CD1c-positive myeloid dendritic cell (primary cell): ENCODE results near the gene PTPRD.

Experiments
- DNase-seq: peaks from one replicate; pipeline ENCODE4 v3.0.0-alpha.2; 2016; ENCODE audit errors: extremely low spot score

PTPRD gene

DNA sequence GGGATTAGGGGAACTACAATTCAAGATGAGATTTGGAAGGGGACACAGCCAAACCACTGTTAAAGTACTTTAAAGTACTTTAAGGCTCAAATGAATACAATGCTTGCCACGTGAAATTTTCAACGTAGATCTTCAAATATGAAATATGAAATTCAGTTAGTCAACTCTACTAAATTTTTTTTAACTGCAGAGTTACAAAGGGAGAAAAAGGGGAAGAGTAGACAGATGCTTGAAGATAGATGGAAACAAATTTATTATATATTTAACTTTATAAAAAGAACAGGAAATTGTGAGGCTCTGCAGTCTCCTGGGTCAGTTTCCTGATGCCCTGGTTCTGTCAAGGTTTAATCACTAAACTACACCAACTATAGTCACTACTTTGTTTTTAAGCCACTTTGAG, 2027.8 kb downstream of the PTPRD start:
- no peak for DNase-seq

DNA sequence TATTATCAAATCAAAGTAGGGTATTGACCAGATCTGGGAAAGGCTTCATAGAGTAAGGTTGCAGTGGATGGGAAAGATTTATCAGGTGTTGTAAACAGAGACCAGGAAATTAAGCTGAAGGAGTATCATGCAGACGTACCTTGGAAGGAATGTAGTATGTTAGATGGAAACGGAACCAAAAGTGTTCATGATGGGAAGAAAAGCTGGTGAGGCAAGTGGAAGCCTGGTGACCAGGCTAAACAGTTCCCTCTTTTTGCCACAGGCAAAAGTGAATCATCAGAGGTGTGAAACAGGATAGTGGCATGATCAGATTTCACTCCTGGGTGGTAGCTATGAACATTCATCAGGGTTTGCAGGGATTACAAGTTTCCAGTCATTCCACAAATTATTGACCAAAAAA, 2033.1 kb downstream of the PTPRD start:
- DNase-seq: no peak

DNA sequence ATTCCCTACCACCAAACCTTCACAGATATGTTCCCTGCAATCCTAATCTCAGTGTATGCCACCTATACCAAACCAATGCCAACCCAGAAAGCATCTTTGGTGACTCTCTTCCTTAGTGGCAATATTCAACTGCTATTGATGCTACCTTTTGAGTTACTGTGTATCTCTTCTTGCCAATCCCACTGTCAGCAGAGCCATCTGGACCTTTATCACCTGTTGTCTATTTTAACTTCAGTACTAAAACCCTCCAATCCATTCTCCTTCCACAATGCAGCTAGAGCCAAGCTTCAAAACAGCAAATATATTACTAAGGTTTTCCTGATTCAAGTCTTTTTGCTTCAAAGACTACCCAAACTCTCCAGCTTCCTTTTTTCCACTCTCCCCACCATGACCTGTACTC, 2036.1 kb downstream of the PTPRD start:
- no peak for DNase-seq

DNA sequence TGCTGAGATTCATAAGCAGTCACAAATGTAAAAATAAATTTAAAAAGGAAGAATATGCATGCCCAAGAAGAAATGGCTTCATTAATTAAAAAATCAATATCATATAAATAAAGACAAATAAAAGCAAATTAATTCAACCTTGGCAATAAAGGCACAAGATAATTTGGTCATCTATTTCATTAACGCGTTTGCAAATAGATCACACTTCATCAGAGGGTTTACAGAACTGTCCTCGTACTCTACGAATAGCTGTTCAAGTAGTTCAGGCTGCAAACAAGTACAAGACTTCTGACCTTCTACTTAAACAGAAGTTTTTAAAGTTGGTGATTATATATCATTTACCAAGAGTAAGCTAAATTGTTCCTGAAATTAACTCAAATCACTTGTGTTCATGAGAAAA, 2038.0 kb downstream of the PTPRD start:
- DNase-seq: no peak

DNA sequence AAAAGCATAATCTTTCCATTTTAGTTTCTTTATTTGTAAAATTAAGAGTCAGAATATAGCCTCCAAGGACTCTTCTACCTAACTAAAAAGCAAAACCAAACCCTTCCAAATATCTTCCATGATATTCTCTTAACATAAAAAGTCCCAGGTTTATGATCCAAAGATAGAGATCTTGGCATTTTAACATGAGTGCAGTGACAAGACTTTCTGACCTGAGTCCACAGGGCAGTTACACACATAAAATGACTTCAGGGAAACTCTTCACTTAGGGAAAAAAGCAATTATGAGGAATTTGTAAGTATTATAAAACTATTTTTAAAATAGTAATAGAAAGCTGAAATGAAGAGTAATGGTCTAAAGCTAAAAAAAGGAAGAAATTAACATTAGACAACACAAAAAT, 2040.6 kb downstream of the PTPRD start:
- DNase-seq: no peak

DNA sequence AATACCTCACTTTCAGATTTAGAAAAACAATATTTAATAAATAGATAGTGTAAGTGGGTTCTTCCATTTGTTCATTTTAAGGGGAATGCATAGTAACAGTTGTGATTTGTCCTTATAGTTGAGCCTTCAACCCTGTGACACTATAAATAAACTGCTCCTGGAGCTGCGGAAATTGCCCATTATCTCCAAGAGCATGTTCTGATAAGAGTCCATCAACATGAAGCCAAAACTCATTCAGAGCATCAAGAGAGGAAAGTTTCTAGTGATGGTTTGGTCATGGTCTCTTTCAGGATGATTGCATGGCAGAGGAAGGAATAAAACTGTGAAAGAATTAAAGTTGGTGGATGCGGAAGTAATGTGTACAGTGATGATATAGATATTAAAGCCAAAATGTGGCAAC, 2041.2 kb downstream of the PTPRD start:
- no peak for DNase-seq

DNA sequence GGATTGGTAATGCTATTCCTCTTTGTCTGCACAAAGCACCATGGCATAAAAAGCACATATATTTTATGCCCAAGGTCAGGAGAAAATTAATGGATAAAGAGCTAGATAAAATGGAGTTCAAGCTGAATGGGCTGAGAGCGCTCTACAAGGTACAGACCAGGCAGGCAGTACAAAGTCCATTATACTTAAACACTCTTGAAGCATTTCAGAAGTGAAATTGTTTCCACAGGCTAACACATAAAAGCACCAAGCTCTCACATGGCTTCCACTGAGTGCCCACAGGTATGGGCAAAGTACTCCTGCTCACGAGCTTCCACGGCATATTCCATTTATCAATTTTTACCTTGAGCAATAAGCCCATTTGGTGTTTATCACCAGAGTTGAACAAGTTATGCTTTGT, 2042.0 kb downstream of the PTPRD start:
- DNase-seq: no peak

DNA sequence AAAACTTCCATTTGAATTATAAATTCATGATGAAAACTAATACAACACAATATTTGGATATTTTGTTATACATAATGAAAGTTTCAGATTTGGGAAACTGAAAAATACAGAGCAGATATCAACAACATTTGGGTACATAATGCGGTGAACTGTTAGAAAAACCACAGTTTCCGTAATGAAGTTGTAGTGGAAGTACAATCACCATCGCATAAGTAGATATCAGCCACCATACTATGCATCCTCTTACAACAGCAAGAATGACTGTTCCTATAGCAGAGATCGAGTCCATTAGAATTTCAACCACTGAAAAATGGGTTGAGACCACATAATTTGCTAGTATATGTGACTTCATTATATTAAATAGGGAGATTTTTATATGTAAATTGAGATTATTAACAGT, 2043.0 kb downstream of the PTPRD start:
- DNase-seq: no peak

DNA sequence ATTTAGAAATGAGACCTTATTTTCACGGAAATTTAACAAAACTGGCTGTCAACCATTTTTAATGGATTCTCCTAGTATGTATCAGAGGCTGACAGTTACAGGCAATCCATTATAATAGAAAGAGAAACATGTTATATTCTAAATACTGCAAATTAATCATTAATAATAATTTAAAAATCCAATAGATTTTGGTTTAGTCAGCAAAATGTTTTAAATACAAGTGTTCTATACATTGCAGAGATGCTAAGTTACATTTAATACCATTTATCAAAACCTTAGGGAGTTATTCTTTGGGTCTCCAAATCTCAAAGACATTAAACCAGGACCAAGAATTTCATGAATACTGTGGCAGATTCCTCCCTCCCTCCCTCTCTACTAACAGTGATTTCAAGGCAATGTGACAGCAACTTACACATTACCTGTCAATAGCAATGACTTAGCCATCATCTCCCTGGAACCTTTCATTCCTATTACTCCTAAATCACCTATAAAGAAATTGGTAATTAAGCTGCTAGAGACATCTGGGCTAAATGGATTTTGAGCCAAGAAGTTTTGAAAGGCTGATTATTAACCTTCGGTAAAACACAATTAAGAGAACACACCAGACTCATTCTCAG, 2044.7 kb downstream of the PTPRD start:
- DNase-seq: no peak

DNA sequence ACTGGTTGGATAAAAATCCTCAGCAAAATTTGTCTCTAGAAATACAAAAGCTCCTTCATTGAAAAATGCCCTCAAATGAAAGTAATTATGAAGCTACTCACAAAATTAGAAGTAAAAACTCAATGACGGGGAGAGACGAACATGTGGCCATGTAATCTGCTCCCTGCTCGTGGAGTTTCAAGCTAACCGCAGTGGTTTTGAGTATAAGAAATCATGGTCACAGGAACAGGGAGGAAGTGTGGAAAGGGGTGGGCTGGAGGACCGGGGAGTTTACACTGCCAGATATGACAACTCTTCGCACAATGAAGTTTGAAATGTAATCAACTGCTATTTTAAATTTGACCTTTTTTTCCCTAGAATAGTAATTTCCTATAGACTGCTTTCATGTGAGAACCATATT, 2047.8 kb downstream of the PTPRD start:
- no peak for DNase-seq

DNA sequence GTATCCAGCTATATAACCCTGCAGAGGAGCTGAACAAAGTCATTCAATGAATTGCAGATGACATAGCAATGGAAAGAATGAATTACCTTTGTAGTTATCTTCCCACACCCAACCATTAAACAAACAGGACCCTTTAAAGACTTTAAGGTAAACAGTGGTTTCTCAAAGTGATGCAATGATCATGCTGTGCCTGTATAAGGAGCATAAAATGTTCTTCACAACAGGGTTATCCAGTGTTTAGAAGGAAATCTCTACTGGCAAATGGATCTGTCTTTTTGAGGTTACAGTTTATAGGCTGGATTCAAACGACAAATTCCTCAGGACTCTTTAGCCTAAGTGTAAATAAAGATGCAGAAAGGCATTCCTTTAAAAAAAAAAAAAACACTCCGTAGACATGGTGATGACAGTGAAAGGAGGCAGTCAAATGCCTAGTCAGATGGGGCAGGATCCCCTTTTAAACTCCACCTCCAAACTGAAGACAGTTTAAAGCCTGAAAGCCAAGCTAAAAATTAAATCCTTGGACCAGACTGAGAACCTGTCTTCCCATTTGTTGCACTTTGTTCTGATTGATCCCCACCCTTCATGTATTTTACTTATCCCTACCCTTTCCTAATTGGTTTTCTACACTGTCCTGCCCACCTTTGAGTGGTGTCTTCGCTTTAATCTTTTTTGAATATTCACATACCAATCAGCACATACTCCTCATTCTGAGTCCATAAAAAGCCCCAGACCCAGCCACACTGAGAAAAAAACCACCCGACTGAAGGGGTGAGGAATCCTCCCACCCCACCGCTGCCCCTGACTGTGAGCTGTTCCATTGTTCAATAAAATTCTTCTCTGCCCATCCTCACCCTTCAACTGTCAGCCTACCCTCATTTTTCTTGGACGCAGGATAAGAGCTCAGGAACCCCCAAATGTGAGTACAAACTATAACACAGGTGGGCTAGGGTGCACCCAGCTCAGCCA, 2052.0 kb downstream of the PTPRD start:
- DNase-seq: no peak

DNA sequence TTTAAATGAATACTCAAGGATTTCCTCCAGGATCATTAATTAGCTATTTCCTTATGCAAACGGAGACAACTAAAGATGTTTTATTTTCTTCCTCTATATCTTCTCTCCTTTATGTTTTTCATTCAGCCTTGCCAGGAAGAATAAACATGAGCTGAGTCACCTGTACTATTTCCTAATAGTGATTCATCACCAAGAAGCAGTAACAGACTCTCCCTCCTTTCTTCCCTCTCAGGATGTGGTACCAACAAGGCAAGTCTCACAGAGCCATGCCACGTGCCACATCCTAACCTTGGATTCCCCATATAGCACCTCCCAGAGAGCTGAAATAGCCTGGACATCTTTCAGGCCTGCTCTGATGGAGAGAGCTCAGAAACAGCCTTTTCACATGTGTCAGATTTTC, 2054.6 kb downstream of the PTPRD start:
- DNase-seq: no peak

DNA sequence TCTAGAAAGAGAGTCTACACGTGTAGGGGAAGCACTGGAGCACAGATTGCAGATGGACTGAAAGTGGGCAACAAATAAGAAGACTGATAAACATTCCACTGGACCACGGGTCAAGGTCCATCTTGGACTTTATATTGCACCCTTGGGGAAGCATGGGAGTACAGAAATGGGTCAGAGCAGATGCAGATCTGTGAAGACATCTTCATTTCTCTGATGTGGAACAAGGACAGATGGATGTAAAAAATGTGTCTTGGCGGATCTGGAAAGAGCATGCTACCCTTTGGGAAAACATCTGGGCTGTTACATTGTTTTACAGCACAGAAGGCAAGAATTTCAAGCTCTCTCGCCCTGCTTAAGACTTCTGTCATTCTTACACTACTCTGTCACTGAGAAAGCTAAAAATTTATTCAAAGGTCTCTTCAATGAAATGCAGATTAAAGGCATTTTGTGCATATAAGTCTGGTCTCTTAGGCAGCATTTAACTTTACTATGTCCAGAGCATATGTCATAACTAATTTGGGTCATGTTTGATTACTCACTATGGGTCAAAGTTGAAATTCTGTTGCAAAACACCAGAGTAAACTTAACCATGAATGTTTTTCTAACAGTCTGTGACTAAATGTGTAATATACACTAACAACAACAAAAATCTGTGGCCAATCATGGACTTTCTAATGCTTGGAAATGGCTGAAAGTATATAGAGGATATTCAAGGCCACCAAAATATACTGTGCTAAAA, 2056.9 kb downstream of the PTPRD start:
- DNase-seq: no peak

DNA sequence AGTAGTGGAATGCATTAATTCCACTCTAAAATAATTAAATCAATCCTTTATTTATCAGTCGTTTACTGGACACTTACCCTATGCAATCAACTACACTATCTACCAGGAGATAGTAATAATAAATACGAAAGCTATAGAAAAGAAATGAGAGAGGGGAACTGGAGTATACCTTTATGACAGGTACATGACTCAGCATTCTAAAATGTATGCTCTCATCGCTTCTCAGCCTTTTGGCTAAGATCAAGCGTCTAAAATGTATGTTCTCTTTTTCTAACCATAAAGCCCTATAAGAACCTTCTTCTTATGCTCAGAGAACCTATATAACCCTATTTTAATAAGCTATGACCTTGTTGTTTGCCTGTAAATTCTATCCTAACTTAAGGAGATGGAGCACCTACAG, 2059.4 kb downstream of the PTPRD start:
- DNase-seq: no peak

DNA sequence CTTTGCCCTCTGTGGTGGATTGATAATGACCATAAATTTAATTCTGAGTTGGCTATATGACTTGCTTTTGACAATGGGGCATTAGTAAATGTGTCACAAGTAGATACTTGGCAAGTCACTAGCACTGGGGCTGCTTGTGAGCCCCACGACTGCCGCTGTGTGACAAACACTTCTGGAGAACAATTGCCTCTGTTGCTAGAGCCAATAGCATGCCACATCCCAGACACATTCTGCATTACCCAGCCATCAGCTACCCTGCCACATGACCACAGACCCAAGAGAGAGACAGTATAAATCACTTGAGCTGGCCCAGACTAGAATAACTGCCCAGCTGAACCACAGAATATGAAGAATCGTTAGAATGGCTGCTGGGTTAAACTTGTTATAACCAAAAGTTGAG, 2060.1 kb downstream of the PTPRD start:
- no peak for DNase-seq

DNA sequence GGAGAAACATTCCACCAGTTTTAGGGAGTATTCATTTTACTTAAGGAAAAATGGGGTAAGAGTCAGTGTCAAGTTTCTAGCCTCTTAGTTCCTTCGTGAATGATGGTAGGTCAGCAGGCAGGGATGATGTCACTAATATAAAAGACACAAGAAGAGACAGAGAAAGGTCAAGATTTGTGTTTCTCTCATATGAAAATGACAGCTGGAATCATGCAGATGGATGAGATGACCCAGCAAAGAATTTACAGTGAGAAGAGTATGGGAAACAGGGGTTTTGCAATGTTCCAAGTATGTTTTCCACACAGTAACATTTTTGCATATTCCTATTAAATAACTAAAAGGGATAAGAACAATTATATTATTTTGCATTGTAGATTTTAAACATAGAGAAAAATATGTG, 2063.6 kb downstream of the PTPRD start:
- no peak for DNase-seq

DNA sequence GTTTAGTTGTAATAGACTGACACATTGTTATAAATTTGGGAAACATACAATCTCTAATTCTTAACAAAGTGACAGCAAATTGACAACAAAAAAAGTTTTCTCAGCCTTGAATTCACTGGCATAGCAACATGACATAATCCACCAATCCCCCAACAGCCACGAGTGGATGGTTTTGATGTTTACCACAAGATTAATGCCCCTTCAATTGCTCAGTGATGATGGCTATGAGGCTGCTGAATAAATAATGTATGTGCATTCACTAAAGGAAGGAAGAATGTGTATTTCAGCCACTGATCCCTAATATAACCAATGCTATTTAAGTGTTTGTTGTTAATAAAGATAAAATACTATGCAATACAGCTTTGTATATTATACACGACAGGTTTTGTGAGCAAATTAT, 2069.6 kb downstream of the PTPRD start:
- DNase-seq: no peak

DNA sequence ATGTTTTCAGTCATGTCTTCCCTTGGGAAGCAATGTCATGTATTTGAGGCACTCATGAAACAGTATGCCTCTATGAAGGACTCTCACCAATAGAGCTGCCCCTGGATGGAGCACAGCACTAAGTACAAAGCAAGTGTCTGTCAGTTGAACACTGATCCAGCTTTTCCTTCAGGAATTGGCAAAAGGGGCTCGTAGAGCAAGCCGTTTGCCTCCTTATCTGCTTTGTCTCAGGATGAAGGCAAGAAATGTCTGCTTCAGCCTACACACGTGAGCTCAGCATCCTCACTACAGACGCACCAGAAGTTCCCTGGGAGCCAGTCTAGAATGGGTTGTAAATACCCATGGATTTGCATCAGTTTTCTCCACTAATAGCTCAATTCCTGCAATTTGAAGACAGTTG, 2070.3 kb downstream of the PTPRD start:
- DNase-seq: no peak

DNA sequence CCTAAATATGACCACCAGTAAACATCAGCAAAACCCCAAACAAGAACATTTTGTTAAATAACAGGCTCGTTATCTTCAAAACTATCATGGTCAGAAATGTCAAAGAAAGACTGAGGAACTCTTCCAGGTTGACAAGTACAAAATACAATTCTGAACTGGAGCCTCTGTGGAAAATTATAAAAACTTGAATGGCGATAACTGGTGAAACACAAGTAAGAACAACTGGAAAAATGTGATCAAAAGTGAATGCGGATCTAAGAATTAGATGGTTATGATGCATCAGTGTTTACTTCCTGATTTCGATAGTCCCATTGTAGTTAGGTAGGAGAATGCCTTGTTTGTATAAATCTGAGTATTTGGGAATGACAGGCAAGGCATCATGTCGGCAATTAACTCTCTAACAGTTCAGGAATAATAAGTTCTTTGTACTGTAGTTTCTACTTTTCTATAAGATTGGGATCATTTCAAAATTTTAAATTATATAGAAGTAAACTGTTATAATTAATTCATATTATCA, 2073.1 kb downstream of the PTPRD start:
- DNase-seq: no peak

DNA sequence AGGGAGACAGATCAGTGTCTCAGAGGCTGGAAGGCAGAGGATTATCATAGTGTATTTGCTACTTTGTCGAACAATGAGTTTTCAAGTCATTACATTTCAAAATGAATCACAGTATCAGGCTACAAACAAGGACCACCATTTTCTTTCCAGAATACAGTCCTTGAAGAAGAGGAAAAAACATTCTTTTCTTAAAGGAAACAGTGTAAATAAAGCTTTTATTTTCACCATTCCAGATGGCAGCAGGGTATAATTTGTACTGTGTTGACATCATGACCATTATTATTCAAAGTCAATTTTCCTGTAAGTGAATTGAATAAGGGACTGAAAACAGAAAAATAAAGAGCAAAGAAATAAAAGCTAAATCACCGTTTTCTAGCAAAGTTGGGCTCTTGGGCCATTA, 2076.0 kb downstream of the PTPRD start:
- DNase-seq: no peak

DNA sequence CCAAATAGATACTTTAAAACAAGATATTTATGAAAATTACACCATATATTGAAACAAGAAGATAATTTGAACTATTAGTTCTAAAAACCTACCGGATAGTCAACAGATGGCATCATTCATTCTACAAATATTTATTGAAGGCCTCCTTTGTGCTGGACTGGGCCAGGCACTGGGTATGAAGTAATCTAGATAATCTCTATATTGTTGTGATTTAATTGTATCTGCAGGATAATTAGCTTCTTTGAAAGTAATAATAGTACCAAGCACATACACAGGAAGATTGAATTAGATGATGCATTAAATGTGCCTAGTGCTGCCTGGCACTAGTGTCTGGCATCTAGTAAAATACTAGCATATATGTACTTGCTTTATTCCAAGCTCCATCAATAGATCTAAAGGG, 2078.0 kb downstream of the PTPRD start:
- DNase-seq: no peak

DNA sequence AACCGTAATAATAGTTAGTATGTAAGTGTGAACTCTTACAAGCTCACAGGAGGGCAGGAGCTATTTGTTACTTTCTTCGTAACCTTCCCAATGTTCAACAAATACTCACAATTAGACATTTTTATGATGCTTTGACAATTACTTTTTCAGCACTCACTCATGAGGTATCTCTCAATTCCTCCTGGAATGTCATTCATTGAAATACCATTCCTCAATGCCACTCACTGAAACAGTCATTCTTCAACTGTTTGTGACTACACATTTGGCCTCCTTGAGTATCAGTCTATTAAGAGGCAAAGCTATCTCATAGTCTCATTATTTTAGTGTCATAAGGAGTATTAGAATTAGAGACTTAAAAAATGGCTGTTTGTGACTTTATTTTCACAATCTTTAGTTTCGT, 2079.1 kb downstream of the PTPRD start:
- no peak for DNase-seq
